Medulla oblongata (tissue), 1 donor: ENCODE data around the gene TEAD4.
A peak's percentile ranks its signal among the peaks of the same experiment; 100 is the strongest.
"Not testable (repeated sequence)": the region's sequence is repeated elsewhere in the genome, so short reads cannot be mapped to it uniquely, and the experiment has no call there.

Source experiments
- DNase-seq: peaks from one replicate; pipeline ENCODE4 v3.0.0-alpha.2; 2015; ENCODE audit errors: extremely low spot score

TEAD4 gene

GRCh38 chr12:3048540-3048939, 89.3 kb downstream of the TEAD4 start:
- no peak for DNase-seq

GRCh38 chr12:3049176-3049575, 90.0 kb downstream of the TEAD4 start:
- DNase-seq = no peak

- DNase-seq = no peak
These were observed 90.5 kb downstream of the TEAD4 start for GRCh38 chr12:3049611-3050249.

- DNase-seq = no peak
These were observed 95.2 kb downstream of the TEAD4 start for GRCh38 chr12:3054374-3054773.

- DNase-seq = no peak
These were observed 96.0 kb downstream of the TEAD4 start for GRCh38 chr12:3055026-3055703.

GRCh38 chr12:3055704-3056467, 96.7 kb downstream of the TEAD4 start:
- DNase-seq = no peak

GRCh38 chr12:3061059-3061458, 101.9 kb downstream of the TEAD4 start:
- DNase-seq = no peak

- no peak for DNase-seq
These were observed 102.5 kb downstream of the TEAD4 start for GRCh38 chr12:3061501-3062215.

GRCh38 chr12:3065300-3065699, 106.1 kb downstream of the TEAD4 start:
- DNase-seq = no peak

GRCh38 chr12:3065846-3066245, 106.6 kb downstream of the TEAD4 start:
- DNase-seq = not testable (repeated sequence)

- no peak for DNase-seq
These were observed 110.5 kb downstream of the TEAD4 start for GRCh38 chr12:3069714-3070113.

- DNase-seq = no peak
These were observed 111.9 kb downstream of the TEAD4 start for GRCh38 chr12:3071107-3071506.

GRCh38 chr12:3071710-3072109, 112.5 kb downstream of the TEAD4 start:
- DNase-seq = no peak

GRCh38 chr12:3073438-3074250, 114.4 kb downstream of the TEAD4 start:
- DNase-seq = peak; percentile 82

- no peak for DNase-seq
These were observed 116.1 kb downstream of the TEAD4 start for GRCh38 chr12:3075315-3075714.

- peak; percentile 44 for DNase-seq
These were observed 117.8 kb downstream of the TEAD4 start, which contains the start of gene TSPAN9 for GRCh38 chr12:3076730-3077571. TSPAN9 (plus strand) TSS chr12:3077379; CDS start chr12:3201194, 123,815 bp downstream.

GRCh38 chr12:3077572-3078081, 118.4 kb downstream of the TEAD4 start:
- DNase-seq = no peak

GRCh38 chr12:3078086-3078820, 119.1 kb downstream of the TEAD4 start:
- DNase-seq = no peak

GRCh38 chr12:3081091-3081490, 121.9 kb downstream of the TEAD4 start:
- DNase-seq = no peak
